NCI-H526 (cell line): Measurements from ENCODE around the gene IFNL3.
"Not testable (repeated sequence)": the region's sequence is repeated elsewhere in the genome, so short reads cannot be mapped to it uniquely, and the experiment has no call there.

ENCODE experiments used
- DNase-seq, 2 experiments: peaks; one replicate each; lab custom pipeline; 2025; lab: John Stamatoyannopoulos, UW

The IFNL3 gene

GRCh38 chr19:39218230-39219007 lies 26.4 kb downstream of the IFNL3 start:
- DNase-seq, result no peak

GRCh38 chr19:39217094-39217493 lies 27.7 kb downstream of the IFNL3 start:
- DNase-seq, result no peak

DNA sequence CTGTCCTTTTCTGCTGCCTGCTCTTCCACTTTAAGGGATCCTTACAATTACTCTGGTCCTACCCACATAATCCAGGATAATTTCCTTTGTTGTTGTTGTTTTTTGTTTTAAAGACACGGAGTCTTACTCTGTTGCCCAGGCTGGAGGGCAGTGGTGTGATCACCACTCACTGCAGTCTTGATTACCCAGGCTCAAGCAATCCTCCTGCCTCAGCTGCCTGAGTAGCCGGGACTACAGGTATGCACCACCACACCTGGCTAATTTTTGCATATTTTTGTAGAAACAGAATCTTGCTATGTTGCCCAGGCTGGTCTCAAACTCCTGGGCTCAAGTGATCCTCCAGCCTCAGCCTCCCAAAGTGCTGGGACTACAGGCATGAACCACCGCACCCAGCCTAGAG lies 29.5 kb downstream of the IFNL3 start:
- DNase-seq, result not testable (repeated sequence)

DNA sequence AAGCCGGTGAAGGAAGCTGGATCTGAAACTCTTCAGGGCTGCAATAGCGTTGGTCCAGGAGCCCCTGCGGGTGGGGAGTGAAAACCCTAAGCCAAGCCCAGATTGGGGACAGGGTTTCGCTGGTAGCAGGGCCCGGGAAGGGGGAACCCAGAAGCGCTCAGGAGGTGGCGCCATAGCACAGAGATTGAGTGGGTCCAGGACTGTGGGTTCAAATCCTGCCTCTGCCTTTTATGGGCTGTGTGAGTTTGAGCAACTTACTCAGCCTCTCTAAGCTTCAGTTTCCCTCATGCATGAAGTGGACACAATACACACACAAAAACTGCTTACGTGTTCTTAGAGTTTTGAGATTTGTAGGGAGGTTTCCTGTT lies 32.4 kb downstream of the IFNL3 start:
- peak in 1 of 2 experiments; percentile 73 for DNase-seq

DNA sequence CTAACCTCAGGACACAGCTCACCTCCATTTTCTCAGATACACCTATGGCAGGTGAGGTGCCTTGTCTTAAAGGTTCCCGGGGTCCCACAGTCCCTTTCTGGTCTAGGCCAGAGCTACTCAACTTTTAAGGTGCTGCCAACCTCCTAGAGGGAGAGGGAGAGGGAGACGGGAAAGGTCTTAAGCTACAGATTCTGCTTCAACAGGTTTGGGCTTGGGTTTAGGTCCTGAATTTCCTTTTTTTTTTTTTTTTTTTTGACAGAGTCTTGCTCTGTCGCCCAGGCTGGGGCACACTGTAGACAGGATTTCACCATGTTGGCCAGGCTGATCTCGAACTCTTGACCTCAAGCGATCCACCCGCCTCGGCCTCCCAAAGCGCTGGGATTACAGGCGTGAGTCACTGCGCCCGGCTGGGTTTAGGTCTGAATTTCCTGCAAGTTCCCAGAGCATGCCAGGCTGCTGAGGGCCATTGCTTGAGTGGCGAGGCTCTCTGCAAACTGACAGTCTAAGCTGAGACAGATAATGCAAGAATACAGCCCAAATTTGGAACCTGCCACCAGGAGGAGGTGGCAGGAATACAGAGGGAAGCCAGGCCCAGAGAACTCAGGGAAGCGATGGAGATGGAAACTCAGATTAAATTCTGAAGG lies 33.0 kb downstream of the IFNL3 start:
- DNase-seq, result no peak

DNA sequence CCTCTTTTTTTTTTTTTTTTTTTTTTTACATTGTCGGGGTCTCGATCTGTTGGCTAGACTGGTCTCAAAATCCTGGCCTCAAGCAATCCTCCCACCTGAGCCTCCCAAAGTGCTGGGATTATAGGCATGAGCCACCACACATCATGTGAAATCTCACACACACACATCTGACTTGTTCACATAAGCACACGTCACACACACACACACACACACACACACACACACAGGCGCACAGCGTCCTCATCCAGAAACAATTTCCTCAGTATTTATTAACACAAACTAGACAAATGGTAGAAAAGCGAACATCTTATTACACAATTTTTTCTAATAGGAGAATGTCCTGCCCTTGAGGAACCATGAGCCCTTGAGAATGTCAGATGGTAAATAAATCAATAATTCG lies 35.6 kb downstream of the IFNL3 start:
- DNase-seq, result no peak

GRCh38 chr19:39208175-39208795 lies 36.5 kb downstream of the IFNL3 start:
- DNase-seq, result no peak

GRCh38 chr19:39207293-39207836 lies 37.4 kb downstream of the IFNL3 start:
- DNase-seq, result no peak

DNA sequence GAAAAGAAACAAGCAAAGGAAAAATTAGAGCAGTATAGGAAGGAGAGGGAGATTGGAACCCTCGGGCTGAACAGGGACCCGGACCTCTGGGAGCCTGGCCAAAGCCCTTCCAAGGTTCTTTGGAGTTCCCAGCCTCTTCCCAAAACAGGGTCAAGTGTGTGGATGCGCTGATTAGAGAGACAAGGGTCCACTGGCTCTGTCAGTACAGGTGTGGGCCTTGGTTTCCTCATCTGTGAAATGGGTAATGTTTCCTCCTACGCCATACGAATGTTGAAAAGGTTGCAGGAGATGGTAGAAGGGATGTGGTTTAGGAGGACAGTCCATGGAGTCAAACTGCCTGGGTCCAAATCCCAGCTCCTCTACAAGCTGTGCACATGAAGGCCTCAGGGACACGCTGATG lies 38.7 kb downstream of the IFNL3 start:
- DNase-seq, result no peak

GRCh38 chr19:39205449-39205764 lies 39.4 kb downstream of the IFNL3 start:
- no peak for DNase-seq

DNA sequence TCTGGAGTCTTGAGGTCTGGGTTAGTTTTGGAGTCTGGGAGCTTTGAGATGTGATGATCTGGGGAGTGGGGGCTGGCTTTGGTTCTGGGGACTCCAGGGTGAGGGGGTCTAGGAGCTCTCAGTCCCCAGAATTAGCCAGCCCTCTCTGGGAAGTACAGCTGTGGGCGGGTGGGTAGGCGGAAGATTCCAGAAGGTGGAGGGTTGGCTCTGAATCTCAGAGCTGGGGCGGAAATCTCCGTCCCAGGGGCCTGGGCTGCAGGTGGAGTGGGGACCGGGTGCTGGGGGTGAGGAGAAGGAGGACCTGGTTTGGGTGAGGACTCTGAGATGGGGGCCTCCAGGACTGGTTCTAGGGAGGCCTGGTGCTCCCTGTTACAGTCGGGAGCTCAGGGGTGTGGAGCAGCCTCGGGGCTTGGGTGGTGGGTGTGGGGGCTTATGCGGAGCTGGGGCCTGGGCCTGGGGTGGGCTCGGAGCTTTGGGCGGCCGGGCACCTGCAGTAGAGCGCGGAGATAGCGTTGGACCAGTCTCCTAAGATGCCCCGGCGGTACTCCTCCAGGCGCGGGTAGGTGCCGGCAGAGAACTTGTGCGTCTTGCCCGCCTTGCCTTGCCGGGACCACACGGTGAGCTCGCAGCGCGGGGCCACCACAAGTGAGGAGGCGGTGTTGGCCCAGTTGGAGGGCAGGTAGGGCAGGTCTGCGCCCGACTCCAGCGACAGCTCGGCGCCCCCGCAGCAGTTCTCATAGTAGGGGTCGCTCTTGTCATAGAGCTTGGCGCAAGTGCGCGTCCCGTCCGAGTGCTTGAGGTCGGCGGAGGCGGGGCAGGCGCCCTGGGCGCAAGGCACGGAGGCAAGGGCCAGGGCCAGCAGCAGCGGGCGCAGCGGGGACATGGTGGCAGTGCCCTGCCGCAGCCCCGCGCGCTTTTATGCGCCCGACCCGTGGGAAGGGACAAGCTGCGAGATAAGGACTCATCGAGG lies 41.1 kb downstream of the IFNL3 start, which contains the start of gene SYCN:
Gene SYCN (minus strand): TSS at position 892 of the 970 bp plus-strand sequence. CDS start 9 bp downstream, at position 883.
- DNase-seq, result no peak

DNA sequence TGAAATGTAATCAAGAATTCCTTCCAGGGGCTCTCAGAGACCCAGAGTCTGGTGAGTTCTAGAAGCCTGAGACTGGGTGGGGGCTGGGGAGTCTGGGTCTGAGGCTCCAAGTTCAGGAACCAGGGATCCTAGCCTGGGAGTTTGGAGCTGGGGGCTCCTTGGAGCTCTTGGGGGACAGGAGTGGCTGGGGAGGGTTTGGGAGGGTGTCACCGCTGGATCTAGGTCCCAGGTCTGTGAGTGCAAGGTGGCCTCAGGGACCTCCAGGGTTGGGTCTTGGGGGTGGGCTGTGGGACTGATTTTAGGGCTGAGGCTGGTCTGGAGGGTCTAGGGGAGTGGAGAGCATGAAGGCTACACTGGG lies 41.8 kb downstream of the IFNL3 start:
- no peak for DNase-seq

DNA sequence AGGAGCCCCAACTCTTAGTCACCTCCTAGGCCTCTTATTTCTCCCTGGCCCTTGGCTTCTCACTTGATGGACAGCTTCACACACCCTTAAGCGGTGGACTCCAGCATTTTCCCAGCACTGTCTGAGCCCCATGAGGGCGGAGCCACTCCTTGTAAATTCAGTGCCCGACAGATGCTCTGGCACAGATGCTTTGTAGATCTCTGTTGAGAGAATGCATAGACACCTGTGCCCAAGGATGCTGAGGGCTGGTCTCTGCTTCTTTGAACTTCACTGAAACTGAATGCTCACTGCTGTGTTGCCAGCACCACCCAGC lies 44.0 kb downstream of the IFNL3 start:
- DNase-seq, result no peak

GRCh38 chr19:39200066-39200802 lies 44.6 kb downstream of the IFNL3 start:
- no peak for DNase-seq

DNA sequence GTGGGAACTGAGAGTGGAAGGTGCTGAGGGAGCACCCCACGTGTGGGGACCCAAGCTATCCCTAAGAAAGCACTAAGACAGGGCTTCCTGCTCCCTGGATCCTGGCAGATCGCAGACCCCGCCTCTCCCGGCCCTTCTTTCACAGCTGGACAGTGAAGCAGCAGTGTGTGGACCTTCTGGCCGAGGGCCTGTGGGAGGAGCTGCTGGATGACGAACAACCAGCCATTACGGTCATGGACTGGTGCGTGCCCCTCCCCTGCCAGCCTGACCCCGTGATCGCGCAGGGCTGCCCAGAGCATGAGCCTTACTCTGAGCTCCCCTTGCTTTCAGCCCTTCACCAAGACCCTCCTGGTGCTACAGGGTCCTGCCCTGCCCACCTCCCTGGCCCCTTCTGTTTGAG lies 45.8 kb downstream of the IFNL3 start:
- no peak for DNase-seq

GRCh38 chr19:39197808-39198207 lies 47.0 kb downstream of the IFNL3 start:
- no peak for DNase-seq

GRCh38 chr19:39196860-39197562 lies 47.8 kb downstream of the IFNL3 start, which contains the start of gene NCCRP1:
NCCRP1 (plus strand) TSS chr19:39196964; CDS start chr19:39196983, 19 bp downstream.
- peak in 1 of 2 experiments; percentile 39 for DNase-seq

DNA sequence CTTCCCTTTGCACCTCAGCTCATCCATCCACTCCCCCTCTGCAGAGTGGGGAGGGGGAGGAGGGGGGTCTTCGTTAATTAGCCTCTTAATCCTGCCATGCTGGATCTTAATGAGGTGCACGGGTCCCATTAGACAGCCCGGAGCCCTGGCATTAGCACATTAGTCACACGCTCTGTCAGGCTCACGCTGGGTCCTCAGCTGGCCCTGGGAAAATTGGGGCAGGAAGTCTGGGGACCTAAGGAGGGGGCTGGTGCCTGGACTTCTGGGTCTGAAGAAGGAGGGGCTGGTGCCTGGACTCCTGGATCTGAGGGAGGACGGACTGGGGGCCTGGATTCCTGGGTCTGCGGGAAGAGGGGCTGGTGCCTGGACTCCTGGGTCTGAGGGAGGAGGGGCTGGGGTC lies 48.5 kb downstream of the IFNL3 start:
- DNase-seq, result no peak

DNA sequence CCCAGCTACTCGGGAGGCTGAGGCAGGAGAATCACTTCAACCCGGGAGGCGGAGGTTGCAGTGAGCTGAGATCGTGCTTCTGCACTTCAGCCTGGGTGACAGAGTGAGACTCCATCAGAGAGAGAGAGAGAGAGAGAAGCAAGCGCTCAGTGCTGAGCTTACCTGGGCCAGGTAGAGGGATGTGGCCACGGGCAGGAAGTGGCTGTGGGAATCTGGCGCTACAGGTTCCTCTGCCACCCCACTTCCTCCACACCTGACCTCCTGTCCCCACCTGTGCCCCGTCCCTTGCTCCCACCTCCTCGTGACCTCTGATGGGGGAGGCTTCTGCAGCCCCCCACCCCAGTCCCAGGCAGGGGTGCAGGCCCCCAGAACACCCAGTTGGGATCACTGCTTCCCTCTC lies 49.1 kb downstream of the IFNL3 start:
- peak in 1 of 2 experiments; percentile 23 for DNase-seq

GRCh38 chr19:39194832-39195542 lies 49.8 kb downstream of the IFNL3 start:
- peak; percentile 18 to 37 for DNase-seq
